ENCODE data around the gene LRRC34. TPM values are rescaled to one million over a fixed set of nuclear protein-coding genes. Genes with fewer than 3 reads are reported as not detected.

LRRC34 gene
- polyA plus RNA-seq, 1 donor (not counting 4 experiments of a cell fraction or from before 2014, with no cell fraction given): 0.43 TPM

DNA sequence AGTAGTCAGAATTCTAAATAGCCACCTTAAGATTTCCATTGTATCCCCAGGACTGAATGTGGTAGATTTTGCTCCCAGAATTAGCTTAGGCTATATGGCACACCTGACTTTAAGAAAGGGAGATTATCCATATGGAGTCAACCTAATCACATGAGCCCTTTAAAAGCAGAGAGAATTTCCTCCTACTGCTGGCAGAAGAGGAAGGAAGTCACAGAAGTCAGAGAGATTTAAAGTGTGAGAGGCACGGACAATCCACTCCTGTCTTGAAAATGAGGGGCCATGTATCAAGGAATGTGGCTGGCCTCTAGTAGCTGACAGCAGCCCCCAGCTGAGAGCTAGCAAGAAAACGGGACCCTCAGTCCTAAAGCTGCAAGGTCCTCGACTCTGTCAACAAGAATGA lies 30.3 kb upstream of the LRRC34 start:
- Histone ChIP-seq H3K9me3 (ENCODE audit: control insufficient read depth, low read depth, low read length) (no peaks in the 10 kb centered on the region), H3K36me3 (ENCODE audit: control insufficient read depth in 2 of 2, extremely low read depth in 1 of 2, insufficient read depth in 2 of 2, low read length in 2 of 2) (no peaks in the 10 kb centered on the region), H3K27me3 (ENCODE audit: control insufficient read depth, extremely low read depth, insufficient read depth, low read length) (no peaks in the 10 kb centered on the region), H2AFZ (ENCODE audit: control insufficient read depth, low read length) (no peak overlapping the region), H3K4me2 (ENCODE audit: control insufficient read depth, extremely low read depth, insufficient read depth, low read depth, low read length) (no peak overlapping the region), H3K27ac (ENCODE audit: control insufficient read depth, insufficient read depth, low read length) (no peak overlapping the region), H3K79me2 (ENCODE audit: control insufficient read depth, insufficient read depth, low read length) (no peaks in the 10 kb centered on the region), H3K9me1 (ENCODE audit: control insufficient read depth, extremely low read depth, insufficient read depth, low read length) (no peaks in the 10 kb centered on the region), H4K20me1 (ENCODE audit: control insufficient read depth, extremely low read depth, insufficient read depth, low read length) (no peaks in the 10 kb centered on the region), H3K4me1 (ENCODE audit: control insufficient read depth, extremely low read depth, insufficient read depth, low read length) (peaks cover 10% of the 10 kb centered on the region), H3K9ac (ENCODE audit: control insufficient read depth, extremely low read depth, insufficient read depth, low read length) (no peak overlapping the region), H3K4me3 (ENCODE audit: control insufficient read depth in 2 of 3, extremely low read depth in 1 of 3, insufficient read depth in 2 of 3, low read depth in 1 of 3, low read length in 3 of 3) (no peak overlapping the region)
- dilution Hi-C loops (cut with MboI; ENCODE audit: extremely low pct_ligation_motif_present, low sequenced_read_pairs): no loop called here
- FAIRE-seq: no peak
- DNase-seq (ENCODE audit: low read depth, low spot score): no peak
- TF ChIP-seq EZH2 (IDR thresholded peaks at IDR 0.05; ENCODE audit: low read length): no peak
- TF ChIP-seq, protein P1, sequence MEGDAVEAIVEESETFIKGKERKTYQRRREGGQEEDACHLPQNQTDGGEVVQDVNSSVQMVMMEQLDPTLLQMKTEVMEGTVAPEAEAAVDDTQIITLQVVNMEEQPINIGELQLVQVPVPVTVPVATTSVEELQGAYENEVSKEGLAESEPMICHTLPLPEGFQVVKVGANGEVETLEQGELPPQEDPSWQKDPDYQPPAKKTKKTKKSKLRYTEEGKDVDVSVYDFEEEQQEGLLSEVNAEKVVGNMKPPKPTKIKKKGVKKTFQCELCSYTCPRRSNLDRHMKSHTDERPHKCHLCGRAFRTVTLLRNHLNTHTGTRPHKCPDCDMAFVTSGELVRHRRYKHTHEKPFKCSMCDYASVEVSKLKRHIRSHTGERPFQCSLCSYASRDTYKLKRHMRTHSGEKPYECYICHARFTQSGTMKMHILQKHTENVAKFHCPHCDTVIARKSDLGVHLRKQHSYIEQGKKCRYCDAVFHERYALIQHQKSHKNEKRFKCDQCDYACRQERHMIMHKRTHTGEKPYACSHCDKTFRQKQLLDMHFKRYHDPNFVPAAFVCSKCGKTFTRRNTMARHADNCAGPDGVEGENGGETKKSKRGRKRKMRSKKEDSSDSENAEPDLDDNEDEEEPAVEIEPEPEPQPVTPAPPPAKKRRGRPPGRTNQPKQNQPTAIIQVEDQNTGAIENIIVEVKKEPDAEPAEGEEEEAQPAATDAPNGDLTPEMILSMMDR (optimal IDR thresholded peaks at IDR 0.05 in 1 of 3, IDR thresholded peaks at IDR 0.05 in 1 of 3, conservative IDR thresholded peaks at IDR 0.05 in 1 of 3; ENCODE audit: extremely low read depth in 1 of 3, insufficient read depth in 2 of 3, low read length in 3 of 3): no peak

DNA sequence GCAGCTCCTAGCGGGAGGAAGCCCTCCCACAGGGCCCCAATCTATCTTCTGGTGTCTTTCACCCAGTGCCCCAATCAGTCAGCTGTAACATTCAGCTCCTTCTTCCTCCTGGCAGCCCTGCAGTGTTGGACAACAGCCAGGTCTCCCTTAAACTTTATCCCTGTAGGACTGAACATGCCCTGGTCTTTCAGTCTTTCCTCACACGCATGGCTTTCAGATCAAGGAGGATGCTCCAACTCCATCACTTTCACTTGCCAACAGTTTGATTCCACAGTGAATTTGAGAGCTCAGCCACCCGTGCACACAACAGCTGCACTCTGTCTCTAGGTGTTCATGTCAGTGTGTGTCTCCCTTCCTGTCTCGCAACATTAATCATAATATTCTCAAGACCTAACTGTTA lies 28.5 kb upstream of the LRRC34 start:
- Histone ChIP-seq H3K9ac (ENCODE audit: control insufficient read depth, extremely low read depth, insufficient read depth, low read length) (no peak overlapping the region), H3K9me1 (ENCODE audit: control insufficient read depth, extremely low read depth, insufficient read depth, low read length) (no peaks in the 10 kb centered on the region), H3K4me2 (ENCODE audit: control insufficient read depth, extremely low read depth, insufficient read depth, low read depth, low read length) (no peak overlapping the region), H4K20me1 (ENCODE audit: control insufficient read depth, extremely low read depth, insufficient read depth, low read length) (no peaks in the 10 kb centered on the region), H3K27ac (ENCODE audit: control insufficient read depth, insufficient read depth, low read length) (no peak overlapping the region), H3K36me3 (ENCODE audit: control insufficient read depth in 2 of 2, extremely low read depth in 1 of 2, insufficient read depth in 2 of 2, low read length in 2 of 2) (no peaks in the 10 kb centered on the region), H3K79me2 (ENCODE audit: control insufficient read depth, insufficient read depth, low read length) (no peaks in the 10 kb centered on the region), H2AFZ (ENCODE audit: control insufficient read depth, low read length) (no peak overlapping the region), H3K9me3 (ENCODE audit: control insufficient read depth, low read depth, low read length) (no peaks in the 10 kb centered on the region), H3K27me3 (ENCODE audit: control insufficient read depth, extremely low read depth, insufficient read depth, low read length) (no peaks in the 10 kb centered on the region), H3K4me1 (ENCODE audit: control insufficient read depth, extremely low read depth, insufficient read depth, low read length) (no peaks in the 10 kb centered on the region), H3K4me3 (ENCODE audit: control insufficient read depth in 2 of 3, extremely low read depth in 1 of 3, insufficient read depth in 2 of 3, low read depth in 1 of 3, low read length in 3 of 3) (no peak overlapping the region)
- dilution Hi-C loops (cut with MboI; ENCODE audit: extremely low pct_ligation_motif_present, low sequenced_read_pairs): no loop called here
- FAIRE-seq (no peak), DNase-seq (ENCODE audit: low read depth, low spot score) (no peak)
- TF ChIP-seq, protein P1 (optimal IDR thresholded peaks at IDR 0.05 in 1 of 3, IDR thresholded peaks at IDR 0.05 in 1 of 3, conservative IDR thresholded peaks at IDR 0.05 in 1 of 3; ENCODE audit: extremely low read depth in 1 of 3, insufficient read depth in 2 of 3, low read length in 3 of 3): no peak
- no peak for TF ChIP-seq EZH2 (IDR thresholded peaks at IDR 0.05; ENCODE audit: low read length)
